Vagina (tissue), 2 donors: ENCODE data around the gene TXNDC9.
"Not testable (repeated sequence)": the region's sequence is repeated elsewhere in the genome, so short reads cannot be mapped to it uniquely, and the experiment has no call there.

Experiments
- CTCF ChIP-seq, 3 experiments: fragments of 450-650 bp in 2 of 3; fragments of 200-600 bp in 1 of 3; sonication (generic) in 1 of 3; IDR thresholded peaks; one replicate each; pipeline ENCODE4 v1.5.1; 2017 to 2019; ENCODE audit warnings: antibody characterized with exemption in 3 of 3, mild to moderate bottlenecking in 2 of 3, moderate library complexity in 2 of 3
- POLR2AphosphoS5 ChIP-seq, 2 donors: sonication (generic); formaldehyde crosslinking; IDR thresholded peaks; one replicate each; pipeline ENCODE4 v1.9.0; 2017; ENCODE audit warnings: antibody characterized with exemption in 2 of 2, mild to moderate bottlenecking in 2 of 2, low read depth in 1 of 2; ENCODE audit not compliant: insufficient read depth in 1 of 2

GRCh38 chr2:99345446-99345845, 9.3 kb upstream of the TXNDC9 start:
- TF ChIP-seq CTCF (IDR thresholded peaks at IDR 0.05); POLR2AphosphoS5 (IDR thresholded peaks at IDR 0.05; ENCODE audit: insufficient read depth in 1 of 2, low read depth in 1 of 2): not testable (repeated sequence)
